Activated CD4-positive, alpha-beta T cell treated with anti-CD3 and anti-CD28 coated beads for 24 hours (primary cell): ENCODE measurements around the gene FUT7.

Source experiments
- DNase-seq, 2 donors: peaks; one replicate each; pipeline ENCODE4 v3.0.0-alpha.2; 2020; ENCODE audit warnings: low read depth in 2 of 2

Gene FUT7

GRCh38 chr9:136983656-136984314, 48.1 kb downstream of the FUT7 start:
- no peak for DNase-seq

DNA sequence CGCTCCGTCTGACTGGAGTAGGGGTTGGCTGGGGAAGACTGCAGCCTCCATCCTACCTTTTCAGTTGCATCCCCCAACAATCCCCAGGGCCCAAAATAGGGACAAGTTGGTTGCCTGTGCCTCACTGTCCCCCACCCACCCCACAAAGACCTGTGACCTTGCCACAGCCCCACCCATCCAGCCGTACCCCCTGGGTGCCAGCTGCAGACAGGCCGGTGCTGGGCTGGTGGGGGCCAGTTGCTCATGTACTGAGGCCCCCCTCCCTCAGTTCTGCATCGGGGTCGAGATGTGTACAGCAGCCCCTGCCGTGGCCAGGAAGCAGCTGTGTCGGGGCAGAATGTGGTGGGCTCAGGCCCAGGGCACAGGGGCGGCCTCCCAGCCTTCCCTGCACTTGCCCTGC, 48.7 kb downstream of the FUT7 start:
- no peak for DNase-seq

GRCh38 chr9:136982232-136983051, 49.4 kb downstream of the FUT7 start, which contains the start of gene LCNL1:
TSS of gene LCNL1 (plus strand) at chr9:136982993. CDS start at chr9:136983587, 594 bp downstream.
- DNase-seq, result no peak

DNA sequence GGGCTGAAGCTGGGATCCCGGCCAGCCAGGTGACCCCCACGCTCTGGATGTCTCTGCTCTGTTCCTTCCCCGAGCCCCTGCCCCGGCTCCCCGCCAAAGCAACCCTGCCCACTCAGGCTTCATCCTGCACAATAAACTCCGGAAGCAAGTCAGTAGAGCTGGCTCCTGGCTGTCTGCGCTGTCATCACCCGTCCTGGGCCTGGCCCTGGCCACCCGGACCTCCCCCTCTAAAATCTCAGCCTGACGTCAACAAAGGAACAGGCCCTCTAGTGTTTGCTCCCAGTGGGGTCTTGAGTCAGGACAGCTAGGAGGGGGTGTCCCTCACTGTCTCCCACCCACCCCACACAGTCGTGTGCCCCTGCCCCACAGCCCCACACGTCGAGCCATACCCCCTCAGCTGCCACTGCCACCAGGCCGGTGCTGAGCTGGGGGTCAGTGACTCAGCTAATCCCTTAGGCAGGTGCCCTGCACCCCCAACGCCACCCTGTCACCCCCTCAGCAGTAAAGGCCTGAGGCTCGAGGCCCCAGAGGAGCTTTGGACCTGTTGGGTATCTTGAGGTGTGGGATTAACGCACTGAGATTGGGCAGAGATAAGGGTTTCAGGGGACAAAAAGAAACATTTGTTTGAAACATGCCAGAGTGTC, 50.2 kb downstream of the FUT7 start:
- DNase-seq, result no peak

GRCh38 chr9:136980669-136981478, 51.0 kb downstream of the FUT7 start:
- DNase-seq, result no peak
